ENCODE measurements around the gene ARMH1.

DNA sequence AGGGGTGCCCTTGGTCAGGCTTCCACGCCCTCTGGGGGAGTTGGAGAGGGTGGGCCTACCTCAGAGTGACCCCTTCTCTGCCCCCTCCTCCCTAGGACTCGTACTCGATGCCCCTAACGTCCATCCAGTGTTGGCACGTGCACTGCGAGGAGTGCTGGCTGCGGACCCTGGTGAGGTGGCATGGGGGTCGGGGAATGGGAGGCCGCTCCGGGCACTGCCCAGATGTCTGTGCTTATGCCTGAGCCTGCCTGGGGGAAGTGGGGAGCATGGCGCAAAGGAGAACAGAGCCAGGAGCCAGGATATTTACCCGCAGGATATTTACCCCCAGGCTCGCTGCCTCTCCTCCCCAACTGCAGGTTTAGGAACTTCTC lies 24.7 kb upstream of the ARMH1 start:
- TF ChIP-seq POLR2A (IDR thresholded peaks at IDR 0.05; ENCODE audit: low read length) (no peak), GATA1 (IDR thresholded peaks at IDR 0.05; ENCODE audit: low read depth, low read length) (no peak)

Data from erythroblast (primary cell).